HG03135 (cell line): ENCODE results near the gene GSK3A.
A peak's percentile ranks its signal among the peaks of the same experiment; 100 is the strongest.
"Not testable (repeated sequence)": the region's sequence is repeated elsewhere in the genome, so short reads cannot be mapped to it uniquely, and the experiment has no call there.

Source experiments
- ATAC-seq: cut with Tn5 transposase; IDR thresholded peaks from one replicate; pipeline ENCODE4 v1.9.1; 2021; ENCODE audit warnings: mild to moderate bottlenecking, moderate library complexity; ENCODE audit not compliant: unreplicated experiment

GSK3A gene

GRCh38 chr19:42268704-42269477 lies 26.5 kb upstream of the GSK3A start, which contains the start of gene CIC:
Gene CIC, plus strand, starts transcription at chr19:42269252. Its CDS starts 2,532 bp downstream, at chr19:42271784.
- peak; percentile 75 for ATAC-seq

- peak; percentile 57 for ATAC-seq
Observed at GRCh38 chr19:42268142-42268703, 25.8 kb upstream of the GSK3A start.

GRCh38 chr19:42267644-42268141 lies 25.3 kb upstream of the GSK3A start:
- ATAC-seq, result no peak

- ATAC-seq, result not testable (repeated sequence)
Observed at GRCh38 chr19:42266928-42267603, 24.7 kb upstream of the GSK3A start.

GRCh38 chr19:42266105-42266504 lies 23.7 kb upstream of the GSK3A start:
- ATAC-seq, result not testable (repeated sequence)

GRCh38 chr19:42261763-42262162 lies 19.4 kb upstream of the GSK3A start:
- no peak for ATAC-seq

GRCh38 chr19:42257842-42258241 lies 15.4 kb upstream of the GSK3A start:
- not testable (repeated sequence) for ATAC-seq

GRCh38 chr19:42255766-42256745 lies 13.7 kb upstream of the GSK3A start:
- no peak for ATAC-seq

GRCh38 chr19:42254850-42255765 lies 12.7 kb upstream of the GSK3A start, which contains the start of gene ERF:
Gene ERF, minus strand, starts transcription at chr19:42255128. Its CDS starts 129 bp downstream, at chr19:42254999.
- ATAC-seq, result peak; percentile 49

GRCh38 chr19:42254089-42254849 lies 11.9 kb upstream of the GSK3A start:
- ATAC-seq, result peak; percentile 31

- ATAC-seq, result peak; percentile 21
Observed at GRCh38 chr19:42253245-42254088, 11.1 kb upstream of the GSK3A start.

GRCh38 chr19:42252365-42253244 lies 10.2 kb upstream of the GSK3A start:
- no peak for ATAC-seq

GRCh38 chr19:42251572-42252358 lies 9.4 kb upstream of the GSK3A start:
- ATAC-seq, result no peak

- no peak for ATAC-seq
Observed at GRCh38 chr19:42250666-42251531, 8.5 kb upstream of the GSK3A start.

- ATAC-seq, result no peak
Observed at GRCh38 chr19:42250183-42250665, 7.8 kb upstream of the GSK3A start.
